Loucy (cell line): ENCODE measurements around the gene COG4.

ENCODE experiments used
- H2AFZ ChIP-seq: fragments of 200-600 bp; sonication (generic); 2 replicates; pipeline ENCODE4 v1.6.0; 2016; ENCODE audit warnings: antibody characterized with exemption, mild to moderate bottlenecking, low read length, moderate library complexity
- H3F3A ChIP-seq: fragments of 200-600 bp; 2 replicates; pipeline ENCODE4 v1.6.0; 2016; ENCODE audit warnings: antibody characterized with exemption, low read depth, mild to moderate bottlenecking
- H3K27me3 ChIP-seq: fragments of 200-600 bp; sonication (generic); 2 replicates; pipeline ENCODE4 v1.6.1; 2014; ENCODE audit warnings: low read length, mild to moderate bottlenecking; ENCODE audit not compliant: insufficient read depth, poor library complexity, severe bottlenecking
- H3K36me3 ChIP-seq: fragments of 200-600 bp; sonication (generic); 2 replicates; pipeline ENCODE4 v1.6.1; 2016; ENCODE audit warnings: low read length; ENCODE audit not compliant: insufficient read depth
- H3K4me1 ChIP-seq: fragments of 200-600 bp; sonication (generic); 2 replicates; pipeline ENCODE4 v1.5.1; 2014; ENCODE audit warnings: low read length, mild to moderate bottlenecking; ENCODE audit not compliant: insufficient read depth, poor library complexity, severe bottlenecking
- H3K4me2 ChIP-seq: fragments of 200-600 bp; sonication (generic); 2 replicates; pipeline ENCODE4 v1.6.0; 2014; ENCODE audit warnings: antibody characterized with exemption, low read length, low read depth, mild to moderate bottlenecking; ENCODE audit not compliant: poor library complexity, severe bottlenecking
- H3K4me3 ChIP-seq: fragments of 200-600 bp; sonication (generic); 2 replicates; pipeline ENCODE4 v1.5.1; 2014; ENCODE audit warnings: low read length, mild to moderate bottlenecking, mixed read lengths; ENCODE audit not compliant: poor library complexity, severe bottlenecking
- H3K79me2 ChIP-seq: fragments of 200-600 bp; sonication (generic); 2 replicates; pipeline ENCODE4 v1.6.1; 2014; ENCODE audit warnings: low read length; ENCODE audit not compliant: insufficient read depth
- H3K9ac ChIP-seq: fragments of 200-600 bp; sonication (generic); 2 replicates; pipeline ENCODE4 v1.6.0; 2014; ENCODE audit warnings: mild to moderate bottlenecking, low read depth, low read length, moderate library complexity; ENCODE audit not compliant: poor library complexity, severe bottlenecking
- H3K9me2 ChIP-seq: fragments of 200-600 bp; sonication (generic); replicated peaks from 2 replicates; pipeline ENCODE4 v1.6.1; 2016; ENCODE audit warnings: low read depth, low read length, mixed read lengths
- H3K9me3 ChIP-seq: fragments of 200-600 bp; sonication (generic); 2 replicates; pipeline ENCODE4 v1.6.1; 2014; ENCODE audit warnings: mild to moderate bottlenecking, antibody characterized with exemption, low read length, low read depth; ENCODE audit not compliant: insufficient read depth
- H4K20me1 ChIP-seq: fragments of 200-600 bp; sonication (generic); 2 replicates; pipeline ENCODE4 v1.6.0; 2014; ENCODE audit warnings: antibody characterized with exemption, low read length, mild to moderate bottlenecking; ENCODE audit not compliant: insufficient read depth, poor library complexity, severe bottlenecking
- EZH2phosphoT487 ChIP-seq: fragments of 200-600 bp; IDR thresholded peaks from 2 replicates; pipeline ENCODE4 v1.6.1; 2018; ENCODE audit warnings: antibody characterized with exemption, mild to moderate bottlenecking, moderate library complexity, borderline replicate concordance
- TF ChIP-seq, protein P1 (sequence below): fragments of 200-600 bp; sonication (generic); conservative IDR thresholded peaks from 2 replicates; pipeline ENCODE4 v1.5.1; 2014; ENCODE audit warnings: mild to moderate bottlenecking, antibody characterized with exemption, low read length

COG4 gene

DNA sequence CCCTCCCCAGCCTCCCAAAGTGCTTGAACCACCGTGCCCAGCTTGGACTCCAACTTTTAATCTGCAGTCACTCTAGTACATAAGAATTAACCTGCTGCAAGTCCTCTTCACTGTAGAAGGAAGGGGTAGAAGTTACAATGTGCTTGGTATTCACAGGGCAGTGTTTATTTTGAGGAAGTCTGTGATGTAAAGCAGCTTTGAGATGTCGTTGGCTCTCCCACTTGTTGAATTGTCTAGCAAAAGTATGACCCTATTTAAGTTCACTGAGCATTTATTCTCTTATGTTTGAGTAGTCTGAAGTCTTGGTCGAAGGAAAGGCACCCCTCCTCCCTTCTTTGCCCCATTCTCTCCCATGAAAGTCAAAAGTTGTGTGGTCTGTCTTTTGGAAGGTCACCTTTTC is 28.4 kb upstream of the COG4 start:
- no peaks in the 10 kb centered on the region for H3K9me3 ChIP-seq
- H3K9ac ChIP-seq: no peak overlapping the region
- H3K9me2 ChIP-seq: no peaks in the 10 kb centered on the region
- H2AFZ ChIP-seq: no peak overlapping the region
- peaks cover 97% of the 10 kb centered on the region for H3K36me3 ChIP-seq
- H3K4me1 ChIP-seq: no peaks in the 10 kb centered on the region
- H3K4me3 ChIP-seq: no peak overlapping the region
- TF ChIP-seq, protein P1, sequence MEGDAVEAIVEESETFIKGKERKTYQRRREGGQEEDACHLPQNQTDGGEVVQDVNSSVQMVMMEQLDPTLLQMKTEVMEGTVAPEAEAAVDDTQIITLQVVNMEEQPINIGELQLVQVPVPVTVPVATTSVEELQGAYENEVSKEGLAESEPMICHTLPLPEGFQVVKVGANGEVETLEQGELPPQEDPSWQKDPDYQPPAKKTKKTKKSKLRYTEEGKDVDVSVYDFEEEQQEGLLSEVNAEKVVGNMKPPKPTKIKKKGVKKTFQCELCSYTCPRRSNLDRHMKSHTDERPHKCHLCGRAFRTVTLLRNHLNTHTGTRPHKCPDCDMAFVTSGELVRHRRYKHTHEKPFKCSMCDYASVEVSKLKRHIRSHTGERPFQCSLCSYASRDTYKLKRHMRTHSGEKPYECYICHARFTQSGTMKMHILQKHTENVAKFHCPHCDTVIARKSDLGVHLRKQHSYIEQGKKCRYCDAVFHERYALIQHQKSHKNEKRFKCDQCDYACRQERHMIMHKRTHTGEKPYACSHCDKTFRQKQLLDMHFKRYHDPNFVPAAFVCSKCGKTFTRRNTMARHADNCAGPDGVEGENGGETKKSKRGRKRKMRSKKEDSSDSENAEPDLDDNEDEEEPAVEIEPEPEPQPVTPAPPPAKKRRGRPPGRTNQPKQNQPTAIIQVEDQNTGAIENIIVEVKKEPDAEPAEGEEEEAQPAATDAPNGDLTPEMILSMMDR: no peak
- no peak for TF ChIP-seq EZH2phosphoT487
- H3K27me3 ChIP-seq: no peaks in the 10 kb centered on the region
- no peak overlapping the region for H3K4me2 ChIP-seq
- peaks cover 62% of the 10 kb centered on the region for H3K79me2 ChIP-seq
- H4K20me1 ChIP-seq: peaks cover 93% of the 10 kb centered on the region
- H3F3A ChIP-seq: no peaks in the 10 kb centered on the region

- H3K79me2 ChIP-seq: peaks cover 73% of the 10 kb centered on the region
- H3K9ac ChIP-seq: no peak overlapping the region
- no peaks in the 10 kb centered on the region for H3K9me3 ChIP-seq
- no peaks in the 10 kb centered on the region for H3K27me3 ChIP-seq
- no peaks in the 10 kb centered on the region for H3F3A ChIP-seq
- H3K4me3 ChIP-seq: no peak overlapping the region
- TF ChIP-seq EZH2phosphoT487: no peak
- H2AFZ ChIP-seq: no peak overlapping the region
- peaks cover 94% of the 10 kb centered on the region for H4K20me1 ChIP-seq
- no peaks in the 10 kb centered on the region for H3K9me2 ChIP-seq
- no peaks in the 10 kb centered on the region for H3K4me1 ChIP-seq
- H3K36me3 ChIP-seq: peaks cover 95% of the 10 kb centered on the region
- no peak overlapping the region for H3K4me2 ChIP-seq
Measured at GRCh38 chr16:70550082-70550481, 26.7 kb upstream of the COG4 start.

DNA sequence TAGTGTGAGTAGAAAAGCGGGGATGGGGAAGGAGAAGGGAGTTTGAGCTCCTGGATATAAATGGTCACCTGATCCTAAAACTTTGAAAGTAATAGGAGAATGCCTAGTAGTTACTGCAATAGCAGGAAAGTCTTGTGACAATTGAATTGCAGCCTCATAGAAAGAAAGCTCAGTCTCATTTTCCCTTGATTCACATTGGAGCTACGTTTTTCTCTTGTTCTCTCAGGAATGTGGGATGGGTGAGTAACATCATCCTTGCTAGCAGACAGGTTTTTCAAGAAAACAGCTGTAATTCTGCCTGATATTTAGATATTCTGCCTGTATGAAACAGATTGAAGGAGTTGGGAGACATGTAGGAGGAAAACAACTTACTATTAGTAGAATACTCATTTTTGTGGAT is 25.6 kb upstream of the COG4 start:
- H3K4me1 ChIP-seq: no peaks in the 10 kb centered on the region
- no peaks in the 10 kb centered on the region for H3K27me3 ChIP-seq
- TF ChIP-seq EZH2phosphoT487: no peak
- TF ChIP-seq, protein P1: no peak
- H3K79me2 ChIP-seq: peaks cover 82% of the 10 kb centered on the region
- no peak overlapping the region for H3K4me3 ChIP-seq
- H3K9ac ChIP-seq: no peak overlapping the region
- peaks cover 91% of the 10 kb centered on the region for H4K20me1 ChIP-seq
- no peaks in the 10 kb centered on the region for H3K9me3 ChIP-seq
- H3K4me2 ChIP-seq: no peak overlapping the region
- peaks cover 95% of the 10 kb centered on the region for H3K36me3 ChIP-seq
- no peaks in the 10 kb centered on the region for H3K9me2 ChIP-seq
- no peaks in the 10 kb centered on the region for H3F3A ChIP-seq
- no peak overlapping the region for H2AFZ ChIP-seq

- no peaks in the 10 kb centered on the region for H3K4me1 ChIP-seq
- H3K9ac ChIP-seq: no peak overlapping the region
- H3K4me2 ChIP-seq: no peak overlapping the region
- no peak for TF ChIP-seq EZH2phosphoT487
- TF ChIP-seq, protein P1: no peak
- H3K79me2 ChIP-seq: peaks cover 87% of the 10 kb centered on the region
- no peak overlapping the region for H3K4me3 ChIP-seq
- H3K36me3 ChIP-seq: peaks cover 92% of the 10 kb centered on the region
- H3K9me2 ChIP-seq: no peaks in the 10 kb centered on the region
- no peaks in the 10 kb centered on the region for H3K9me3 ChIP-seq
- H3F3A ChIP-seq: no peaks in the 10 kb centered on the region
- H3K27me3 ChIP-seq: no peaks in the 10 kb centered on the region
- H2AFZ ChIP-seq: no peak overlapping the region
- peaks cover 89% of the 10 kb centered on the region for H4K20me1 ChIP-seq
Measured at GRCh38 chr16:70544548-70544947, 21.2 kb upstream of the COG4 start.
